Smooth muscle cell (in vitro differentiated cells): ENCODE measurements around the gene ZNF618. TPM values are rescaled to one million over a fixed set of nuclear protein-coding genes. Genes with fewer than 3 reads are reported as not detected.

Experiments used
- DNase-seq: peaks from one replicate; lab custom pipeline; 2025; ENCODE audit not compliant: unreplicated experiment; lab: John Stamatoyannopoulos, UW
- H2AFZ ChIP-seq: fragments of 200-600 bp; sonication (generic); 2 replicates; pipeline ENCODE4 v1.6.0; 2016; ENCODE audit warnings: antibody characterized with exemption, low read depth, mild to moderate bottlenecking
- H3F3A ChIP-seq: fragments of 200-600 bp; sonication (generic); 2 replicates; pipeline ENCODE4 v1.6.0; 2017; ENCODE audit warnings: antibody characterized with exemption, low read depth
- H3K27ac ChIP-seq: fragments of 200-600 bp; sonication (generic); 2 replicates; pipeline ENCODE4 v1.5.1; 2016; ENCODE audit warnings: low read depth, mild to moderate bottlenecking
- H3K27me3 ChIP-seq: fragments of 200-600 bp; sonication (generic); 2 replicates; pipeline ENCODE4 v1.6.1; 2016; ENCODE audit warnings: low read depth, mild to moderate bottlenecking
- H3K36me3 ChIP-seq: fragments of 200-600 bp; sonication (generic); 2 replicates; pipeline ENCODE4 v1.5.1; 2016; ENCODE audit warnings: low read depth
- H3K4me1 ChIP-seq: fragments of 200-600 bp; sonication (generic); 2 replicates; pipeline ENCODE4 v1.5.1; 2016; ENCODE audit warnings: low read depth
- H3K4me2 ChIP-seq: fragments of 200-600 bp; sonication (generic); 2 replicates; pipeline ENCODE4 v1.6.0; 2016; ENCODE audit warnings: mild to moderate bottlenecking
- H3K4me3 ChIP-seq: fragments of 200-600 bp; sonication (generic); 2 replicates; pipeline ENCODE4 v1.5.1; 2016; ENCODE audit warnings: mild to moderate bottlenecking
- H3K79me2 ChIP-seq: fragments of 200-600 bp; sonication (generic); 2 replicates; pipeline ENCODE4 v1.6.0; 2016; ENCODE audit warnings: low read depth, mild to moderate bottlenecking
- H3K9ac ChIP-seq: fragments of 200-600 bp; sonication (generic); 2 replicates; pipeline ENCODE4 v1.6.0; 2016; ENCODE audit warnings: low read depth
- H3K9me3 ChIP-seq: fragments of 200-600 bp; sonication (generic); replicated peaks from 2 replicates; pipeline ENCODE4 v1.5.1; 2016; ENCODE audit warnings: low read depth
- H4K20me1 ChIP-seq: fragments of 200-600 bp; sonication (generic); 2 replicates; pipeline ENCODE4 v1.6.0; 2016; ENCODE audit warnings: low read depth
- WGBS: methylation state at CpG from one replicate; pipeline ENCODE4 v1.1.7; 2016; ENCODE audit warnings: low lambda C conversion rate; 5-methylcytosine and 5-hydroxymethylcytosine counted together
- polyA plus RNA-seq: library from polyadenylated mRNA; unstranded; fragments of >200 nt; fragmentation: Nextera tagmentation; extraction: Ambion mirVana; gene quantifications from 2 replicates; pipeline ENCODE4 v1.2.1, GENCODE V29; 2016
- total RNA-seq: library from RNA; depleted of rRNA; stranded (reverse); fragments of >200 nt; gene quantifications from 2 replicates; pipeline ENCODE4 v1.2.3, GENCODE V29; 2014
- TF ChIP-seq, protein P1 (sequence below): fragments of 200-600 bp; sonication (generic); IDR thresholded peaks from 2 replicates; pipeline ENCODE4 v1.5.1; 2017; ENCODE audit warnings: borderline replicate concordance, mild to moderate bottlenecking, antibody characterized with exemption; ENCODE audit not compliant: insufficient read depth, poor library complexity, severe bottlenecking

Gene ZNF618
- total and polyA plus RNA-seq, 2 experiments from 2014 or later, result 9.9 to 19.5 TPM

DNA sequence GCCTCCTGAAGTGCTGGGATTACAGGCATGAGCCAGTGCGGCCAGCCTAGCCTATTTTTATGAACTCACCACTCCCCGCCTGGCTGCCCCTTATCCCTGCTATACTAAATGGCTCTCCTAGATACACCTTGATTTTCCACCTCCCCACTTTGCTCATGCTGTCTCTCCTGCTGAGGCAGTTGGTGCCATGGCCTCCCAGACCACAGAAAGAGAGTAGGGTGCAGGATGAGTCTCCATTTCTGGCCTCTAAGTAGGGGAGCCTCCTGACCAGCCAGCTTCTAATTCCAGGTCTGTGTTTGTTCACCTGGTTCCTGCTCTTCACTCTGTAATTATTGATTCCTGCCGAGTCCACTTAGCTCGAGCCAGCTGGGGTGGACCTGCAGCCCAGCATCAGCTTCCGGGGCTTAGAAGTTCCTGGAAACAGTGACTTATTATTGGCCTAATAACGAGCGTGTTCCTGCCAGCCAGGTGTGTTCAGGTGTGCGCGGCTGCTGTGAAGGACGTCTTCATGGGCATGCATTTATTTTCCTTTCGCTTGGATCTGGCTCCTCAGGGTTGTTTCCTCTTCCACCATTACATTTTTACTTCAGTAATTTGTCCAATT is 34.0 kb downstream of the ZNF618 start:
- TF ChIP-seq, protein P1, sequence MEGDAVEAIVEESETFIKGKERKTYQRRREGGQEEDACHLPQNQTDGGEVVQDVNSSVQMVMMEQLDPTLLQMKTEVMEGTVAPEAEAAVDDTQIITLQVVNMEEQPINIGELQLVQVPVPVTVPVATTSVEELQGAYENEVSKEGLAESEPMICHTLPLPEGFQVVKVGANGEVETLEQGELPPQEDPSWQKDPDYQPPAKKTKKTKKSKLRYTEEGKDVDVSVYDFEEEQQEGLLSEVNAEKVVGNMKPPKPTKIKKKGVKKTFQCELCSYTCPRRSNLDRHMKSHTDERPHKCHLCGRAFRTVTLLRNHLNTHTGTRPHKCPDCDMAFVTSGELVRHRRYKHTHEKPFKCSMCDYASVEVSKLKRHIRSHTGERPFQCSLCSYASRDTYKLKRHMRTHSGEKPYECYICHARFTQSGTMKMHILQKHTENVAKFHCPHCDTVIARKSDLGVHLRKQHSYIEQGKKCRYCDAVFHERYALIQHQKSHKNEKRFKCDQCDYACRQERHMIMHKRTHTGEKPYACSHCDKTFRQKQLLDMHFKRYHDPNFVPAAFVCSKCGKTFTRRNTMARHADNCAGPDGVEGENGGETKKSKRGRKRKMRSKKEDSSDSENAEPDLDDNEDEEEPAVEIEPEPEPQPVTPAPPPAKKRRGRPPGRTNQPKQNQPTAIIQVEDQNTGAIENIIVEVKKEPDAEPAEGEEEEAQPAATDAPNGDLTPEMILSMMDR, result no peak
- Histone ChIP-seq H3K79me2 (peaks cover 44% of the 10 kb centered on the region), H3F3A (no peaks in the 10 kb centered on the region), H3K9ac (no peak overlapping the region), H3K27ac (no peak overlapping the region), H2AFZ (no peak overlapping the region), H3K4me1 (peaks cover 8% of the 10 kb centered on the region), H3K9me3 (no peaks in the 10 kb centered on the region), H3K4me2 (no peak overlapping the region), H3K36me3 (no peaks in the 10 kb centered on the region), H3K4me3 (no peak overlapping the region), H4K20me1 (peaks cover 100% of the 10 kb centered on the region), H3K27me3 (no peaks in the 10 kb centered on the region)
- 96% methylated on average over 11 of the region's 11 CpGs for WGBS
- DNase-seq, result no peak

DNA sequence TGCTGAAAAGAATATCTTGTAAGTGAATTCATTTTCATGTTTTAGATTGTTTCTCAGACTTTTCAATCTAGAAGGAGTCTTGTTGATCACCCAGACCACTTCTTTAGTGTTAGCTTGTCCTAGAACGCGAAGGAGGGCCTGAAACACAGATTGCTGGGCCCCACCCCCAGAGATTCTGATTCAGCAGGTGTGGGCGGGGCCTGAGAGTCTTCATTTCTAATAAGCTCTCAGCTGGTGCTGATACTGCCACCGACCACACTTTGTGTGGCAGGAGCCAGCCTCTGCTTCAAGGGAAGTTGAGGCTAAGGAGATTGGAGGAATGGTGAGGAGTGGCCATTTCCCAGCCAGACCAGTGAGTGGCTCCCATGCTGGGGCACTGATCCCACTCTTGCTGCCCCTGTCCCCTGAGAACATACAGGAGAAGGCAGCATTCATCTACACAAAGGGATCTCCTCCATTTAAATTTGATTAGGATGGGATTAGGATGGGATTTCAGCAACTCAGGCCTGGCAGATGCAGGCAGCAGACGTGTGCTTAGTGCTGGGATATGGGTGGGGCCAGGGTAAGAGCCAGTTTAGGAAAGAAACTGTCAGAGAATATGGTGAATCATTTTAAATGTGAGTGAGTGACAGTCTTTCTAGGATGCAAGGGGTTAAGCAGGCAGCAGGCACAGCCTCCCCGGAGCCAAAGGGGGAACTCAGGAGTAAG is 35.9 kb downstream of the ZNF618 start:
- Histone ChIP-seq H3K4me2 (no peak overlapping the region), H4K20me1 (peaks cover 100% of the 10 kb centered on the region), H3K4me1 (peaks cover 8% of the 10 kb centered on the region), H3K79me2 (peaks cover 32% of the 10 kb centered on the region), H3F3A (no peaks in the 10 kb centered on the region), H3K4me3 (no peak overlapping the region), H3K9ac (no peak overlapping the region), H3K9me3 (no peaks in the 10 kb centered on the region), H3K36me3 (no peaks in the 10 kb centered on the region), H2AFZ (no peak overlapping the region), H3K27ac (no peak overlapping the region), H3K27me3 (no peaks in the 10 kb centered on the region)
- TF ChIP-seq, protein P1, result no peak
- no peak for DNase-seq
- WGBS, result 79% methylated on average over 6 of the region's 6 CpGs

- Histone ChIP-seq H3K9me3 (no peaks in the 10 kb centered on the region), H3F3A (no peaks in the 10 kb centered on the region), H3K36me3 (no peaks in the 10 kb centered on the region), H3K9ac (no peak overlapping the region), H3K27ac (no peak overlapping the region), H3K4me2 (no peak overlapping the region), H2AFZ (no peak overlapping the region), H3K79me2 (peaks cover 27% of the 10 kb centered on the region), H3K4me3 (no peak overlapping the region), H4K20me1 (peaks cover 100% of the 10 kb centered on the region), H3K27me3 (no peaks in the 10 kb centered on the region), H3K4me1 (peaks cover 8% of the 10 kb centered on the region)
- no peak for DNase-seq
- 79% methylated on average over 8 of the region's 8 CpGs for WGBS
- TF ChIP-seq, protein P1, result no peak
Measured at GRCh38 chr9:113912816-113913215, 36.7 kb downstream of the ZNF618 start.
